HUES6 (cell line): ENCODE measurements around the gene FRK.
"Not testable (repeated sequence)": the region's sequence is repeated elsewhere in the genome, so short reads cannot be mapped to it uniquely, and the experiment has no call there.

ENCODE experiments used
- H3K27ac ChIP-seq: 2 replicates; pipeline ENCODE4 v1.7.0; 2013; ENCODE audit warnings: low read depth, mild to moderate bottlenecking, low read length, inconsistent platforms
- H3K27me3 ChIP-seq: 2 replicates; pipeline ENCODE4 v1.6.1; 2013; ENCODE audit warnings: low read length; ENCODE audit not compliant: control insufficient read depth, insufficient read depth
- H3K36me3 ChIP-seq: 2 replicates; pipeline ENCODE4 v1.6.1; 2013; ENCODE audit warnings: low read length; ENCODE audit not compliant: control insufficient read depth, insufficient read depth
- H3K4me1 ChIP-seq: 2 replicates; pipeline ENCODE4 v1.6.1; 2013; ENCODE audit warnings: low read length; ENCODE audit not compliant: control insufficient read depth, insufficient read depth
- H3K4me3 ChIP-seq: 2 replicates; pipeline ENCODE4 v1.5.1; 2013; ENCODE audit warnings: low read depth, low read length
- H3K9ac ChIP-seq: one replicate; pipeline ENCODE4 v1.6.1; 2013; ENCODE audit warnings: mild to moderate bottlenecking, low read length
- H3K9me3 ChIP-seq: 2 replicates; pipeline ENCODE4 v1.6.1; 2013; ENCODE audit warnings: low read depth, low read length; ENCODE audit not compliant: control insufficient read depth, insufficient read depth

FRK gene

GRCh38 chr6:115945306-115945705, 115.4 kb downstream of the FRK start:
- no peaks in the 10 kb centered on the region for H3K27me3 ChIP-seq
- H3K36me3 ChIP-seq: no peaks in the 10 kb centered on the region
- H3K9ac ChIP-seq: no peak overlapping the region
- H3K4me3 ChIP-seq: no peak overlapping the region
- no peaks in the 10 kb centered on the region for H3K4me1 ChIP-seq
- no peaks in the 10 kb centered on the region for H3K9me3 ChIP-seq
- H3K27ac ChIP-seq: no peak overlapping the region

- not testable (repeated sequence) for H3K9me3 ChIP-seq, H3K4me1 ChIP-seq, H3K36me3 ChIP-seq, H3K27ac ChIP-seq, H3K27me3 ChIP-seq, H3K9ac ChIP-seq, H3K4me3 ChIP-seq
Observed at GRCh38 chr6:115944829-115945228, 115.9 kb downstream of the FRK start.

- not testable (repeated sequence) for H3K9ac ChIP-seq, H3K36me3 ChIP-seq, H3K4me1 ChIP-seq, H3K4me3 ChIP-seq, H3K27ac ChIP-seq, H3K27me3 ChIP-seq, H3K9me3 ChIP-seq
Observed at GRCh38 chr6:115937502-115937901, 123.2 kb downstream of the FRK start.

- Histone ChIP-seq H3K27me3 (no peaks in the 10 kb centered on the region), H3K36me3 (no peaks in the 10 kb centered on the region), H3K4me1 (no peaks in the 10 kb centered on the region), H3K9ac (no peak overlapping the region), H3K27ac (no peak overlapping the region), H3K4me3 (no peak overlapping the region), H3K9me3 (no peaks in the 10 kb centered on the region)
Observed at GRCh38 chr6:115935361-115935760, 125.3 kb downstream of the FRK start.

- Histone ChIP-seq H3K9me3 (no peaks in the 10 kb centered on the region), H3K9ac (no peak overlapping the region), H3K27ac (no peak overlapping the region), H3K4me1 (no peaks in the 10 kb centered on the region), H3K4me3 (no peak overlapping the region), H3K27me3 (no peaks in the 10 kb centered on the region), H3K36me3 (no peaks in the 10 kb centered on the region)
Observed at GRCh38 chr6:115934829-115935228, 125.9 kb downstream of the FRK start.

- Histone ChIP-seq H3K9me3 (no peaks in the 10 kb centered on the region), H3K27me3 (no peaks in the 10 kb centered on the region), H3K9ac (no peak overlapping the region), H3K36me3 (no peaks in the 10 kb centered on the region), H3K4me3 (no peak overlapping the region), H3K27ac (no peak overlapping the region), H3K4me1 (no peaks in the 10 kb centered on the region)
Observed at GRCh38 chr6:115934145-115934544, 126.5 kb downstream of the FRK start.

- no peaks in the 10 kb centered on the region for H3K4me1 ChIP-seq
- no peak overlapping the region for H3K27ac ChIP-seq
- H3K4me3 ChIP-seq: no peak overlapping the region
- no peaks in the 10 kb centered on the region for H3K9me3 ChIP-seq
- H3K9ac ChIP-seq: no peak overlapping the region
- H3K27me3 ChIP-seq: no peaks in the 10 kb centered on the region
- no peaks in the 10 kb centered on the region for H3K36me3 ChIP-seq
Observed at GRCh38 chr6:115932481-115932880, 128.2 kb downstream of the FRK start.

GRCh38 chr6:115928000-115928399, 132.7 kb downstream of the FRK start:
- not testable (repeated sequence) for H3K36me3 ChIP-seq, H3K27me3 ChIP-seq, H3K4me1 ChIP-seq, H3K4me3 ChIP-seq, H3K9me3 ChIP-seq, H3K27ac ChIP-seq, H3K9ac ChIP-seq

- Histone ChIP-seq H3K27ac (no peak overlapping the region), H3K27me3 (no peaks in the 10 kb centered on the region), H3K36me3 (no peaks in the 10 kb centered on the region), H3K4me1 (no peaks in the 10 kb centered on the region), H3K4me3 (no peak overlapping the region), H3K9me3 (no peaks in the 10 kb centered on the region), H3K9ac (no peak overlapping the region)
Observed at GRCh38 chr6:115922971-115923370, 137.7 kb downstream of the FRK start.

GRCh38 chr6:115914098-115914497, 146.6 kb downstream of the FRK start:
- no peak overlapping the region for H3K9ac ChIP-seq
- H3K4me1 ChIP-seq: no peaks in the 10 kb centered on the region
- H3K36me3 ChIP-seq: no peaks in the 10 kb centered on the region
- H3K27ac ChIP-seq: no peak overlapping the region
- no peak overlapping the region for H3K4me3 ChIP-seq
- H3K9me3 ChIP-seq: no peaks in the 10 kb centered on the region
- H3K27me3 ChIP-seq: no peaks in the 10 kb centered on the region

GRCh38 chr6:115909923-115910546, 150.7 kb downstream of the FRK start:
- no peaks in the 10 kb centered on the region for H3K27me3 ChIP-seq
- no peak overlapping the region for H3K27ac ChIP-seq
- H3K4me3 ChIP-seq: no peak overlapping the region
- no peaks in the 10 kb centered on the region for H3K4me1 ChIP-seq
- H3K9ac ChIP-seq: no peak overlapping the region
- H3K36me3 ChIP-seq: no peaks in the 10 kb centered on the region
- no peaks in the 10 kb centered on the region for H3K9me3 ChIP-seq
